ENCODE results near the gene ESM1.

DNA sequence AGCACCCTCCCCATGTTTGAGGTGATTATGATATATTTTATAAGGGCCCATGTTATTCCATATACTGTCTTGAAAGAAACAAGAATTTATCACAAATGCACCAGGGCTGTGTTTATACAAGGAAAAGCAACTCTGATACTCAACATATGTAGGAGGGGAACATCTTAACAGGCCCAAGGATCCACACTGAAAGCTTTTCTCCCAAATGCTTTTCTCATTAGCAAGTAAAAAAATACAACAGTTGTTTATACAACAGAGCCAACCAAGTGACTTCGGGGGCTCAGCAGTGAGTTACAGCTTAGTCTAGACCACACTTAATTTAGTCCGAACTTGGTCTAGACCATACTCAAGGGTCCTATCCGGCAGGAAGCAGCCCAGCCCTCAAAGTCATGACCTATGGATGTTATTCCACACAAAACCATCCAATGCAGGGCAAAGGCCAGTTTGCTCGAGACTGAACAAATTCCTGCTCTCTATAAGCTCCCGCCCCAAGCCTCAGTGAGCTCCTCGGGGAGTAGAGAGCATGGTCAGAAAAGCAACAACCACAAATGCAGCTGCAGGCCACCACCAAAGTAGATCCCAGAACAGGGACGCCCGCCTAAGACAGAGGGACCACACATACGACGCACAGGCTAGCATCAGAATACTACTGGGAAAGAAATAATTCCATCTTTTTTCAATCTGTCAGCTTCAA is 45.4 kb upstream of the ESM1 start:
- TF ChIP-seq, protein P1, sequence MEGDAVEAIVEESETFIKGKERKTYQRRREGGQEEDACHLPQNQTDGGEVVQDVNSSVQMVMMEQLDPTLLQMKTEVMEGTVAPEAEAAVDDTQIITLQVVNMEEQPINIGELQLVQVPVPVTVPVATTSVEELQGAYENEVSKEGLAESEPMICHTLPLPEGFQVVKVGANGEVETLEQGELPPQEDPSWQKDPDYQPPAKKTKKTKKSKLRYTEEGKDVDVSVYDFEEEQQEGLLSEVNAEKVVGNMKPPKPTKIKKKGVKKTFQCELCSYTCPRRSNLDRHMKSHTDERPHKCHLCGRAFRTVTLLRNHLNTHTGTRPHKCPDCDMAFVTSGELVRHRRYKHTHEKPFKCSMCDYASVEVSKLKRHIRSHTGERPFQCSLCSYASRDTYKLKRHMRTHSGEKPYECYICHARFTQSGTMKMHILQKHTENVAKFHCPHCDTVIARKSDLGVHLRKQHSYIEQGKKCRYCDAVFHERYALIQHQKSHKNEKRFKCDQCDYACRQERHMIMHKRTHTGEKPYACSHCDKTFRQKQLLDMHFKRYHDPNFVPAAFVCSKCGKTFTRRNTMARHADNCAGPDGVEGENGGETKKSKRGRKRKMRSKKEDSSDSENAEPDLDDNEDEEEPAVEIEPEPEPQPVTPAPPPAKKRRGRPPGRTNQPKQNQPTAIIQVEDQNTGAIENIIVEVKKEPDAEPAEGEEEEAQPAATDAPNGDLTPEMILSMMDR (IDR thresholded peaks at IDR 0.05), result no peak
- no peak for TF ChIP-seq POLR2A (IDR thresholded peaks at IDR 0.05)
- TF ChIP-seq EP300 (IDR thresholded peaks at IDR 0.05; ENCODE audit: low read depth), result no peak
- TF ChIP-seq POLR2AphosphoS5 (IDR thresholded peaks at IDR 0.05), result no peak
